Panc1 (cell line): ENCODE results near the gene RUNX1. TPM values are rescaled to one million over a fixed set of nuclear protein-coding genes. Genes with fewer than 3 reads are reported as not detected.

Experiments
- ATAC-seq: fragments of 200-7000 bp; cut with Tn5 transposase; 2 replicates; pipeline ENCODE4 v1.9.1; 2020; ENCODE audit warnings: mild to moderate bottlenecking, moderate library complexity
- BruUV-seq: library from RNA; stranded (reverse); fragments of 400-500 nt; replicated peaks from 2 replicates; lab custom pipeline; 2021; lab: Mats Ljungman, UMichigan
- CTCF ChIA-PET: fragments of 300-600 bp; sonication (Branson Sonifier 250); formaldehyde crosslinking; loops from one replicate; lab custom pipeline; 2022; ENCODE audit warnings: antibody characterized with exemption; lab: Charles Lee
- POLR2A ChIA-PET: fragments of 300-600 bp; sonication (Branson Sonifier 250); formaldehyde crosslinking; loops from one replicate; lab custom pipeline; 2022; ENCODE audit warnings: antibody characterized with exemption; lab: Charles Lee
- DNase-seq: peaks from one replicate; pipeline ENCODE4 v3.0.0-alpha.2; 2010; ENCODE audit warnings: low read depth, low spot score
- H3K27ac ChIP-seq: 2 replicates; pipeline ENCODE4 v1.5.1; 2011; ENCODE audit warnings: mild to moderate bottlenecking, low read length, inconsistent platforms
- H3K27me3 ChIP-seq: fragments of 200-500 bp; sonication (Bioruptor generic); 2 replicates; pipeline ENCODE4 v1.6.0; 2014; ENCODE audit warnings: low read length, inconsistent platforms; ENCODE audit not compliant: control insufficient read depth, insufficient read depth
- H3K36me3 ChIP-seq: fragments of 200-500 bp; sonication (Bioruptor generic); 2 replicates; pipeline ENCODE4 v1.5.1; 2014; ENCODE audit warnings: inconsistent platforms, mild to moderate bottlenecking, low read length, moderate library complexity; ENCODE audit not compliant: control insufficient read depth, insufficient read depth
- H3K4me1 ChIP-seq: 2 replicates; pipeline ENCODE4 v1.5.1; 2011; ENCODE audit warnings: inconsistent platforms, mild to moderate bottlenecking, low read length, moderate library complexity; ENCODE audit not compliant: control insufficient read depth, insufficient read depth
- H3K4me3 ChIP-seq, 2 experiments: 2 replicates each; pipeline ENCODE4 v1.5.1; 2011 to 2012; ENCODE audit warnings: low read depth in 2 of 2, low read length in 2 of 2, mild to moderate bottlenecking in 2 of 2, inconsistent platforms in 1 of 2, moderate library complexity in 1 of 2
- H3K9me3 ChIP-seq: fragments of 200-500 bp; sonication (Bioruptor generic); 2 replicates; pipeline ENCODE4 v1.5.1; 2014; ENCODE audit warnings: low read depth, mild to moderate bottlenecking, inconsistent platforms, low read length, moderate library complexity; ENCODE audit not compliant: control insufficient read depth, insufficient read depth
- POLR2AphosphoS5 ChIP-seq: IDR thresholded peaks from 2 replicates; pipeline ENCODE4 v1.6.1; 2012; ENCODE audit warnings: mild to moderate bottlenecking, low read depth, low read length, moderate library complexity
- REST ChIP-seq, 2 experiments: IDR thresholded peaks; 2 replicates each; pipeline ENCODE4 v1.6.1; 2011 to 2012; ENCODE audit warnings: low read depth in 2 of 2, control low read depth in 1 of 2, low read length in 1 of 2, mild to moderate bottlenecking in 1 of 2, moderate library complexity in 1 of 2; ENCODE audit not compliant: insufficient read depth in 1 of 2
- SIN3A ChIP-seq: IDR thresholded peaks from 2 replicates; pipeline ENCODE4 v1.6.1; 2012; ENCODE audit warnings: low read depth, mild to moderate bottlenecking, low read length, moderate library complexity, borderline replicate concordance; ENCODE audit not compliant: insufficient read depth
- TCF7L2 ChIP-seq: IDR thresholded peaks from 2 replicates; pipeline ENCODE4 v1.6.1; 2011; ENCODE audit warnings: mild to moderate bottlenecking, low read depth, low read length, inconsistent platforms
- in situ Hi-C: cut with HindIII; loops from 2 replicates; pipeline ENCODE4 v1.10.0; 2016; ENCODE audit warnings: low sequenced_read_pairs, low pct_unique_long_range_greater_than_20kb
- intact Hi-C: fragments of 100-400 bp; cut with micrococcal nuclease; formaldehyde crosslinking; loops from one replicate; pipeline ENCODE4 v1.10.0; 2022; ENCODE audit not compliant: unreplicated experiment
- total RNA-seq: library from RNA; stranded (reverse); gene quantifications from one replicate; pipeline ENCODE4 v1.2.1, GENCODE V29; 2021; ENCODE audit not compliant: unreplicated experiment
- TF ChIP-seq, protein P1 (sequence below): fragments of 450-650 bp; IDR thresholded peaks from 2 replicates; pipeline ENCODE4 v1.5.1; 2017; ENCODE audit warnings: mild to moderate bottlenecking

Gene RUNX1
- total RNA-seq, 1 experiment from 2014 or later, result 22.4 TPM

GRCh38 chr21:34981791-34982190, 67.3 kb downstream of the RUNX1 start:
- intact Hi-C loops, result no loop called here
- Histone ChIP-seq H3K27me3 (no peaks in the 10 kb centered on the region), H3K9me3 (no peaks in the 10 kb centered on the region), H3K4me3 (no peak overlapping the region), H3K27ac (no peak overlapping the region), H3K4me1 (no peaks in the 10 kb centered on the region), H3K36me3 (no peaks in the 10 kb centered on the region)
- in situ Hi-C loops, result no loop called here
- TF ChIP-seq POLR2AphosphoS5, result no peak
- TF ChIP-seq TCF7L2, result no peak
- TF ChIP-seq, protein P1, sequence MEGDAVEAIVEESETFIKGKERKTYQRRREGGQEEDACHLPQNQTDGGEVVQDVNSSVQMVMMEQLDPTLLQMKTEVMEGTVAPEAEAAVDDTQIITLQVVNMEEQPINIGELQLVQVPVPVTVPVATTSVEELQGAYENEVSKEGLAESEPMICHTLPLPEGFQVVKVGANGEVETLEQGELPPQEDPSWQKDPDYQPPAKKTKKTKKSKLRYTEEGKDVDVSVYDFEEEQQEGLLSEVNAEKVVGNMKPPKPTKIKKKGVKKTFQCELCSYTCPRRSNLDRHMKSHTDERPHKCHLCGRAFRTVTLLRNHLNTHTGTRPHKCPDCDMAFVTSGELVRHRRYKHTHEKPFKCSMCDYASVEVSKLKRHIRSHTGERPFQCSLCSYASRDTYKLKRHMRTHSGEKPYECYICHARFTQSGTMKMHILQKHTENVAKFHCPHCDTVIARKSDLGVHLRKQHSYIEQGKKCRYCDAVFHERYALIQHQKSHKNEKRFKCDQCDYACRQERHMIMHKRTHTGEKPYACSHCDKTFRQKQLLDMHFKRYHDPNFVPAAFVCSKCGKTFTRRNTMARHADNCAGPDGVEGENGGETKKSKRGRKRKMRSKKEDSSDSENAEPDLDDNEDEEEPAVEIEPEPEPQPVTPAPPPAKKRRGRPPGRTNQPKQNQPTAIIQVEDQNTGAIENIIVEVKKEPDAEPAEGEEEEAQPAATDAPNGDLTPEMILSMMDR, result no peak
- no peak for TF ChIP-seq REST (IDR thresholded peaks at IDR 0.05; ENCODE audit: insufficient read depth in 1 of 2, low read depth in 2 of 2, low read length in 1 of 2)
- no peak for TF ChIP-seq SIN3A
- ATAC-seq, result no peak
- no TSS peak for BruUV-seq
- ChIA-PET CTCF (no interaction called here), POLR2A (no interaction called here)
- DNase-seq, result no peak

- POLR2A ChIA-PET, result no interaction called here
- Histone ChIP-seq H3K27ac (no peak overlapping the region), H3K4me3 (no peak overlapping the region), H3K9me3 (no peaks in the 10 kb centered on the region), H3K4me1 (no peaks in the 10 kb centered on the region), H3K27me3 (no peaks in the 10 kb centered on the region), H3K36me3 (no peaks in the 10 kb centered on the region)
- intact Hi-C loops (no loop called here), in situ Hi-C loops (no loop called here)
- no peak for DNase-seq
- no TSS peak for BruUV-seq
- TF ChIP-seq POLR2AphosphoS5 (no peak), REST (IDR thresholded peaks at IDR 0.05; ENCODE audit: insufficient read depth in 1 of 2, low read depth in 2 of 2, low read length in 1 of 2) (no peak), SIN3A (no peak)
- TF ChIP-seq, protein P1, result no peak
- no peak for ATAC-seq
- CTCF ChIA-PET, result no interaction called here
These were observed 68.5 kb downstream of the RUNX1 start for GRCh38 chr21:34980423-34981115.
